Measurements from ENCODE around the gene EHHADH. TPM values are rescaled to one million over a fixed set of nuclear protein-coding genes. Genes with fewer than 3 reads are reported as not detected.

Gene EHHADH
- total RNA-seq, 1 donor from 2014 or later: 1.3 TPM

GRCh38 chr3:185164428-185165217, 89.2 kb downstream of the EHHADH start:
- no peak for TF ChIP-seq CTCF (IDR thresholded peaks at IDR 0.05; ENCODE audit: insufficient read depth, low read length, severe bottlenecking)
- H3K4me3 ChIP-seq (ENCODE audit: low read depth, low read length): no peak overlapping the region
- DNase-seq (ENCODE audit: low read depth) (no peak), FAIRE-seq (peak; percentile 52)
- H3K27me3 ChIP-seq (ENCODE audit: control insufficient read depth, insufficient read depth, low read length): peaks cover 2% of the 10 kb centered on the region
- H3K36me3 ChIP-seq (ENCODE audit: control insufficient read depth, insufficient read depth, low read length): no peaks in the 10 kb centered on the region

DNA sequence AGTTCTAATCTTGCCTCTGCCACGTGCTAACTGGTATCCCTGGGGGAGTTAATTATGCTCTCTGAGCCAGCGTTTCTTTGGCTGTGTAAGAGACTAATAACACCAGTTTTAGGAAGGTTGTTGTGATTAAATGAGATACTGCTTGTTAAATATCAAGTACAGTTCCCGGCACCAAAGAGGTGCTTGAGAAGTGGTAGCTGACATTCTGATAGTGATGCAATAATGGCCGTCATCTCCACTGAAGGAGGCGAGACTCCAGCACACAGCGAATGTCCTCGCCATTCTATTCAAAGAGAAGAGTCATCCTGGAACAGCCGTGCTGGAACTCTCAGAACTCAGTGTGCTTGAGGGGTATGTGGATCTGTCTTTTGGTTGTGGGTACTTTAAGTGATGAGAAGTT, 91.2 kb downstream of the EHHADH start:
- FAIRE-seq: no peak
- H3K27me3 ChIP-seq (ENCODE audit: control insufficient read depth, insufficient read depth, low read length): peaks cover 8% of the 10 kb centered on the region

DNA sequence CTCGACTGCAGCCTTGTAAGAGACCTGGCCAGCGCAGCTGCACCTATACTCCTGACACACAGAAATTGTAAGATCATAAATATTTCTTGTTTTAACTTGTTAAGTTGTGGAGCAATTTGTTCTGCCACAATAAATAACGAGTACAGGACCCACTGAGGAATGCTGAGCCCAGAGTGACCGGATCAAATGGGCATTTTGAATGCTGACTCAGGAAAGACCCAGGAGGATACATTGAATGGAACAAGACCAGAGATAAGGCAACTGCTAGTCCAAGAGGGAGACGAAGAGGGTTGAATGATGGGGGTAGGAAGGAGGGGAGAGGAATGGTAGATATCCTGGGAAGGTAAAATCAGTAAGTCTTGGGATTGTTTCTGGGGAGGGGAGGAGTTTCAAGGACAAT, 92.1 kb downstream of the EHHADH start:
- FAIRE-seq: no peak

More for the DNA sequence above, 91.2 kb downstream of the EHHADH start:
- no peak for TF ChIP-seq CTCF (IDR thresholded peaks at IDR 0.05; ENCODE audit: insufficient read depth, low read length, severe bottlenecking)
- no peak for DNase-seq (ENCODE audit: low read depth)
- H3K4me3 ChIP-seq (ENCODE audit: low read depth, low read length): no peak overlapping the region
- no peaks in the 10 kb centered on the region for H3K36me3 ChIP-seq (ENCODE audit: control insufficient read depth, insufficient read depth, low read length)

GRCh38 chr3:185157347-185157746, 96.5 kb downstream of the EHHADH start:
- Histone ChIP-seq H3K4me3 (ENCODE audit: low read depth, low read length) (no peak overlapping the region), H3K27me3 (ENCODE audit: control insufficient read depth, insufficient read depth, low read length) (peaks cover 28% of the 10 kb centered on the region), H3K36me3 (ENCODE audit: control insufficient read depth, insufficient read depth, low read length) (no peaks in the 10 kb centered on the region)
- TF ChIP-seq CTCF (IDR thresholded peaks at IDR 0.05; ENCODE audit: insufficient read depth, low read length, severe bottlenecking): no peak
- no peak for DNase-seq (ENCODE audit: low read depth)
- peak; percentile 7 for FAIRE-seq

More for the DNA sequence above, 92.1 kb downstream of the EHHADH start:
- no peak for DNase-seq (ENCODE audit: low read depth)
- Histone ChIP-seq H3K36me3 (ENCODE audit: control insufficient read depth, insufficient read depth, low read length) (no peaks in the 10 kb centered on the region), H3K4me3 (ENCODE audit: low read depth, low read length) (no peak overlapping the region), H3K27me3 (ENCODE audit: control insufficient read depth, insufficient read depth, low read length) (peaks cover 13% of the 10 kb centered on the region)
- TF ChIP-seq CTCF (IDR thresholded peaks at IDR 0.05; ENCODE audit: insufficient read depth, low read length, severe bottlenecking): no peak

DNA sequence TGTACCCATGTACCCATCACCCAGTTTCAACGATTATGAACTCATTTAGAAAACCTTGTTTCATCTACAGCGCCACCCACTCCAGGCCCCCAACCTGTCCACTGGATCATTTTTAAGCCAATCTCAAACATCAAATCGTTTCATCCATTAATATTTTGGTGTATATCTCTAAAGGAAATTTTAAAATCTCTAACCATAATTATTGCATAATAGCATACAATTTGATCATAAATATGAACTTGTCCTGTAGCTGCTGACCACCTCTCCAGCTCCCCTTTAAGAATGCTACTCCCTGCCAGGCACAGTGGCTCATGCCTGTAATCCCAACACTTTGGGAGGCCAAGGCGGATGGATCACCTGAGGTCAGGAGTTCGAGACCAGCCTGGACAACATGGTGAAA, 98.2 kb downstream of the EHHADH start:
- no peak for TF ChIP-seq CTCF (IDR thresholded peaks at IDR 0.05; ENCODE audit: insufficient read depth, low read length, severe bottlenecking)
- Histone ChIP-seq H3K4me3 (ENCODE audit: low read depth, low read length) (no peak overlapping the region), H3K27me3 (ENCODE audit: control insufficient read depth, insufficient read depth, low read length) (peaks cover 37% of the 10 kb centered on the region), H3K36me3 (ENCODE audit: control insufficient read depth, insufficient read depth, low read length) (no peaks in the 10 kb centered on the region)
- FAIRE-seq (no peak), DNase-seq (ENCODE audit: low read depth) (no peak)

Data from bronchial epithelial cell (primary cell).